Left lung (tissue), 10 donors: ENCODE data around the gene VHLL. TPM values are rescaled to one million over a fixed set of nuclear protein-coding genes. Genes with fewer than 3 reads are reported as not detected.

Experiments used
- ATAC-seq: fragments of 200-7000 bp; cut with Tn5 transposase; one replicate; pipeline ENCODE4 v1.9.1; 2020; ENCODE audit warnings: moderate library complexity
- DNase-seq, 4 donors: peaks; one replicate each; pipeline ENCODE4 v3.0.0-alpha.2; 2013 to 2020
- H3K27ac ChIP-seq, 2 donors: fragments of 200-600 bp; sonication (generic) in 1 of 2; one replicate each; pipeline versions ENCODE4 v1.5.0 to v1.8.0; 2020 to 2021
- H3K27me3 ChIP-seq, 2 donors: fragments of 200-600 bp; sonication (generic) in 1 of 2; one replicate each; pipeline versions ENCODE4 v1.5.0 to v1.8.0; 2020 to 2021
- H3K36me3 ChIP-seq, 2 donors: fragments of 200-600 bp; sonication (generic) in 1 of 2; one replicate each; pipeline versions ENCODE4 v1.5.0 to v1.8.0; 2020 to 2021
- H3K4me1 ChIP-seq, 2 donors: fragments of 200-600 bp; one replicate each; pipeline ENCODE4 v1.8.0; 2021
- H3K4me3 ChIP-seq, 2 donors: fragments of 200-600 bp; sonication (generic) in 1 of 2; one replicate each; pipeline versions ENCODE4 v1.5.0 to v1.8.0; 2020 to 2021; ENCODE audit warnings: mild to moderate bottlenecking in 1 of 2
- H3K9me3 ChIP-seq, 2 donors: fragments of 200-600 bp; sonication (generic) in 1 of 2; one replicate each; pipeline versions ENCODE4 v1.5.0 to v1.8.0; 2020 to 2021
- CTCF ChIP-seq, 2 donors: fragments of 200-600 bp; sonication (generic) in 1 of 2; IDR thresholded peaks; one replicate each; pipeline versions ENCODE4 v1.5.0 to v1.8.0; 2021; ENCODE audit warnings: antibody characterized with exemption in 2 of 2
- intact Hi-C, 2 donors: fragments of 100-400 bp; cut with DNase I; formaldehyde crosslinking; loops; one replicate each; pipeline versions ENCODE4 v1.11.2 to v1.14.2; 2022
- polyA plus RNA-seq, 6 donors: library from polyadenylated mRNA; unstranded; fragments of 120-200 nt; gene quantifications; one replicate each; pipeline ENCODE4 v1.2.1, GENCODE V29; 2013; ENCODE audit not compliant: insufficient read length in 6 of 6
- total RNA-seq, 2 donors: library from RNA; stranded (reverse); fragmentation: NEBNext Ultra II Directional; extraction: Animal tissue kit (Norgen Biotek cat#: 25700); gene quantifications; one replicate each; pipeline ENCODE4 v1.2.1, GENCODE V29; 2021
- donor health status: DM: no; HTN: yes; CAD: no.
- donor health status: DM: no; HTN: no; CAD: no.

VHLL gene
- total and polyA plus RNA-seq, 8 donors, result not detected

DNA sequence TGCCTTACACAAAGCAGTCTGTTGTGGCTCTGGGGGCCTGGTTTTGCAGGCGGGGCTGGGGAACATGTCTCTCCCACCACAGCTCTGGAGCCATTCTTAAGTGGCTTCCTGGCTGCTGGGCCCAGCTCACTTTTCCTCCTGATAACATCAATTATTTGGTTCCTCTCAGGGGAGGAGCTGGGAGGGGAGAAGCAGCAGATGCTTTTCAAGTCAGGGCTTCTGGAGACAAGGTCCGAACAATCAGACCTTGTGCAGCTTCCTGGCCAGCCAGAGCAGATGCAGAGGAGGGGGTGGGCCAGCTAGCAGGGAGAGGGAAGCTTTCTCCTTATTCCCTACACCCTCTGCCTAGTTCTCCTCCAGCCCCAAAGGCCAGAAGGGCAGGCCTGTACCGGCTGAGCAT is 47.6 kb downstream of the VHLL start:
- no peak for ATAC-seq
- Histone ChIP-seq H3K36me3 (peaks cover 4 to 79% of the 10 kb centered on the region in 2 donors), H3K27ac (no peak overlapping the region), H3K27me3 (peaks cover 0 to 4% of the 10 kb centered on the region in 2 donors), H3K9me3 (no peaks in the 10 kb centered on the region), H3K4me3 (no peak overlapping the region), H3K4me1 (peaks cover 0 to 14% of the 10 kb centered on the region in 2 donors)
- TF ChIP-seq CTCF (IDR thresholded peaks at IDR 0.05), result no peak
- no peak for DNase-seq
- intact Hi-C loops, result no loop called here

- no peak for ATAC-seq
- no peaks in the 10 kb centered on the region for H3K9me3 ChIP-seq
These were observed 49.5 kb downstream of the VHLL start for GRCh38 chr1:156249593-156249992.

More at GRCh38 chr1:156249593-156249992, 49.5 kb downstream of the VHLL start:
- Histone ChIP-seq H3K4me1 (peaks cover 8 to 32% of the 10 kb centered on the region in 2 donors), H3K27me3 (peaks cover 0 to 23% of the 10 kb centered on the region in 2 donors), H3K36me3 (peaks cover 4 to 59% of the 10 kb centered on the region in 2 donors), H3K27ac (no peak overlapping the region), H3K4me3 (no peak overlapping the region)
- no peak for DNase-seq
- intact Hi-C loops, result no loop called here
- TF ChIP-seq CTCF (IDR thresholded peaks at IDR 0.05), result no peak

Other genes starting within 250 kb of the VHLL start
- gene UBQLN4, start 245.5 kb downstream of the VHLL start, total RNA-seq, result 10 to 100 TPM; 28.7 to 35.9 TPM
- 10 to 100 TPM; 60.8 to 71.8 (median 62.5) TPM for gene UBQLN4, start 245.5 kb downstream of the VHLL start, polyA plus RNA-seq
- gene LAMTOR2, start 244.5 kb downstream of the VHLL start, total RNA-seq, result 10 to 100 TPM; 65.4 to 71.0 TPM
- 10 to 100 TPM; 39.0 to 49.7 (median 47.4) TPM for gene LAMTOR2, start 244.5 kb downstream of the VHLL start, polyA plus RNA-seq
- 100 to 1,000 TPM in 1 of 2 donors, 10 to 100 TPM in 1; 59.4 to 148 TPM for gene RAB25, start 238.1 kb downstream of the VHLL start, total RNA-seq
- gene RAB25, start 238.1 kb downstream of the VHLL start, polyA plus RNA-seq, result 10 to 100 TPM; 57.6 to 69.8 (median 66.4) TPM
- gene MEX3A, start 216.8 kb downstream of the VHLL start, total RNA-seq, result 1 to 10 TPM in 1 of 2 donors, under 1 TPM in 1; 0.86 to 3.6 TPM
- gene MEX3A, start 216.8 kb downstream of the VHLL start, polyA plus RNA-seq, result 10 to 100 TPM; 43.2 to 59.0 (median 51.2) TPM
- gene LMNA, start 184.6 kb downstream of the VHLL start, total RNA-seq, result 100 to 1,000 TPM; 425 to 437 TPM
- 100 to 1,000 TPM in 3 of 6 donors, 10 to 100 TPM in 3; 73.5 to 120 (median 96.6) TPM for gene LMNA, start 184.6 kb downstream of the VHLL start, polyA plus RNA-seq
- 10 to 100 TPM; 25.4 to 41.3 TPM for gene SEMA4A, start 145.7 kb downstream of the VHLL start, total RNA-seq
- 10 to 100 TPM; 18.3 to 27.0 (median 24.6) TPM for gene SEMA4A, start 145.7 kb downstream of the VHLL start, polyA plus RNA-seq
- 10 to 100 TPM; 19.2 to 29.1 TPM for gene SLC25A44, start 105.2 kb downstream of the VHLL start, total RNA-seq
- 10 to 100 TPM; 14.3 to 19.9 (median 18.5) TPM for gene SLC25A44, start 105.2 kb downstream of the VHLL start, polyA plus RNA-seq
- gene PMF1, start 86.3 kb downstream of the VHLL start, total RNA-seq, result 10 to 100 TPM; 40.1 to 49.6 TPM
- gene PMF1, start 86.3 kb downstream of the VHLL start, polyA plus RNA-seq, result 10 to 100 TPM; 77.1 to 91.5 (median 79.2) TPM
- 1 to 10 TPM in 1 of 2 donors, under 1 TPM in 1; 0.99 to 1.0 TPM for gene BGLAP, start 57.1 kb downstream of the VHLL start, total RNA-seq
- gene BGLAP, start 57.1 kb downstream of the VHLL start, polyA plus RNA-seq, result 10 to 100 TPM in 1 of 6 donors, 1 to 10 TPM in 5; 2.9 to 10.3 (median 6.5) TPM
- gene PAQR6, start 51.3 kb downstream of the VHLL start, total RNA-seq, result 1 to 10 TPM; 1.4 to 2.0 TPM
- gene PAQR6, start 51.3 kb downstream of the VHLL start, polyA plus RNA-seq, result 1 to 10 TPM; 2.2 to 4.0 (median 3.5) TPM
- 10 to 100 TPM; 69.1 to 71.1 TPM for gene SMG5, start 16.5 kb downstream of the VHLL start, total RNA-seq
- 10 to 100 TPM; 49.5 to 59.4 (median 54.5) TPM for gene SMG5, start 16.5 kb downstream of the VHLL start, polyA plus RNA-seq
- 1 to 10 TPM; 3.5 to 4.0 TPM for gene TMEM79, start 15.0 kb downstream of the VHLL start, total RNA-seq
- 10 to 100 TPM in 1 of 6 donors, 1 to 10 TPM in 5; 8.2 to 10.3 (median 9.2) TPM for gene TMEM79, start 15.0 kb downstream of the VHLL start, polyA plus RNA-seq
- 100 to 1,000 TPM in 1 of 2 donors, 10 to 100 TPM in 1; 75.8 to 101 TPM for gene GLMP, start 3.6 kb downstream of the VHLL start, total RNA-seq
- gene GLMP, start 3.6 kb downstream of the VHLL start, polyA plus RNA-seq, result 10 to 100 TPM; 37.5 to 41.4 (median 39.5) TPM
- gene CCT3, start 39.0 kb upstream of the VHLL start, total RNA-seq, result 100 to 1,000 TPM; 166 to 183 TPM
- 100 to 1,000 TPM; 256 to 318 (median 281) TPM for gene CCT3, start 39.0 kb upstream of the VHLL start, polyA plus RNA-seq
- not detected for gene TSACC, start 39.2 kb upstream of the VHLL start, total RNA-seq
- gene TSACC, start 39.2 kb upstream of the VHLL start, polyA plus RNA-seq, result 1 to 10 TPM in 1 of 6 donors, under 1 TPM in 5; 0.68 to 1.4 (median 0.84) TPM
- not detected for gene RHBG, start 69.9 kb upstream of the VHLL start, total RNA-seq
- 1 to 10 TPM; 2.2 to 4.9 (median 3.5) TPM for gene RHBG, start 69.9 kb upstream of the VHLL start, polyA plus RNA-seq
- gene MEF2D, start 201.5 kb upstream of the VHLL start, total RNA-seq, result 10 to 100 TPM; 45.4 to 52.8 TPM
- gene MEF2D, start 201.5 kb upstream of the VHLL start, polyA plus RNA-seq, result 10 to 100 TPM; 23.8 to 37.5 (median 29.7) TPM